Stimulated activated CD4-positive, alpha-beta T cell treated with anti-CD3 and anti-CD28 coated beads, TNF-alpha, amount 100 ng/mL, for 4 hours (primary cell): ENCODE data around the gene WDR74.
A peak's percentile ranks its signal among the peaks of the same experiment; 100 is the strongest.
"Not testable (repeated sequence)": the region's sequence is repeated elsewhere in the genome, so short reads cannot be mapped to it uniquely, and the experiment has no call there.

ENCODE experiments used
- DNase-seq, 3 experiments: peaks; one replicate each; pipeline ENCODE4 v3.0.0-alpha.2; 2020; ENCODE audit warnings: low read depth in 3 of 3

The WDR74 gene

GRCh38 chr11:62839050-62839945, at the start of gene WDR74:
TSS of gene WDR74 (minus strand) at chr11:62839590. CDS start at chr11:62839570, 20 bp downstream.
- peak; percentile 68 to 87 (median 82) for DNase-seq

GRCh38 chr11:62889126-62889483, 49.7 kb upstream of the WDR74 start:
- DNase-seq = no peak

GRCh38 chr11:62888406-62888805, 49.0 kb upstream of the WDR74 start:
- no peak for DNase-seq

GRCh38 chr11:62885137-62885750, 45.9 kb upstream of the WDR74 start:
- no peak for DNase-seq

GRCh38 chr11:62883673-62884072, 44.3 kb upstream of the WDR74 start:
- DNase-seq = no peak

GRCh38 chr11:62882788-62883501, 43.6 kb upstream of the WDR74 start:
- no peak for DNase-seq

- DNase-seq = no peak
Measured at GRCh38 chr11:62882431-62882749, 43.0 kb upstream of the WDR74 start.

- peak; percentile 85 to 92 (median 90) for DNase-seq
Measured at GRCh38 chr11:62881579-62882430, 42.4 kb upstream of the WDR74 start.

GRCh38 chr11:62880803-62881578, 41.6 kb upstream of the WDR74 start, which contains the start of gene SLC3A2:
TSS of gene SLC3A2 (plus strand) at chr11:62880896. CDS start at chr11:62881024, 128 bp downstream.
- DNase-seq = peak; percentile 76 to 86 (median 80)

- DNase-seq = no peak
Measured at GRCh38 chr11:62880231-62880802, 40.9 kb upstream of the WDR74 start.

GRCh38 chr11:62879235-62879978, 40.0 kb upstream of the WDR74 start:
- no peak for DNase-seq

- no peak for DNase-seq
Measured at GRCh38 chr11:62876712-62877111, 37.3 kb upstream of the WDR74 start.

- no peak for DNase-seq
Measured at GRCh38 chr11:62875698-62876478, 36.5 kb upstream of the WDR74 start.

GRCh38 chr11:62874851-62875250, 35.5 kb upstream of the WDR74 start:
- DNase-seq = no peak

- DNase-seq = no peak
Measured at GRCh38 chr11:62865635-62866034, 26.2 kb upstream of the WDR74 start.

GRCh38 chr11:62863687-62864335, 24.4 kb upstream of the WDR74 start:
- no peak for DNase-seq

GRCh38 chr11:62861564-62862192, 22.3 kb upstream of the WDR74 start:
- DNase-seq = not testable (repeated sequence)
